NCI-H345 treated with DMSO at 0.1 percent for 48 hours (cell line): Measurements from ENCODE around the gene CALCOCO1.
"Not testable (repeated sequence)": the region's sequence is repeated elsewhere in the genome, so short reads cannot be mapped to it uniquely, and the experiment has no call there.

Experiments
- DNase-seq: peaks from one replicate; lab custom pipeline; 2025; ENCODE audit not compliant: unreplicated experiment; lab: John Stamatoyannopoulos, UW

The CALCOCO1 gene

DNA sequence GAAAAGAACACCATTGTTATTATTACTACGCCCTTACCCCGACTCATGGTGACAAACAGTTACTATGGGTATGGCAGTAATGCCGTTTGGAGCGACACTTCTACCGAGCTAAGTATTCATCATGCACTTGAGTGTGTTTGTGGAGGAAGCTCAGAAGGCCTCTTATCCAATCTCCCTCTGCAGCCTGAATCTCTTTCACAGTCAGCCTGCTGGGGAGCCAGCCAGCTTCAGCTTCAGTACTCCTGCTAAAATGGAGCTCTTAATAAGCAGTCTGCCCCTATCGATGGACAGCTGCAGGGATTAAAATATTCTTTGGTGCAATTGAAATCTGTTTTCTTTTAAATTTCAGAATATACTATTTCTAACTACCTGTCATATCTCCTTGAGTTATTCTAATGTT, 26.7 kb downstream of the CALCOCO1 start:
- DNase-seq = no peak

DNA sequence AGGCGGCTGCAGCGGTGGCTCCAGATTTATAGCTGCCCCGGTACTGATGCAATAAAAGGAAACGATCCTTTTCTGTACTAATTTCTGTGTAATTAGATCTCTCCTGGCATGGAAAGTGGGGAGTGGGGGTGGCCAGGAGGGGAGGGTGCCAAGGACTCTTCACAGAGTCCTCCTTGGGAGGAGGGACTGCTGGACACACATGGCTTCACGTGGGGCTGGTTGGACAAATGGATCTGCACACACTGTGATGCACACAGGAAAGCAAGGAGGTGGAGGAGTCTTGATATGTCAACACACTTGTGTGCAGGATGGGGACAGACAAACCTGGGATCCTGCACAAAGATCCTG, 27.6 kb downstream of the CALCOCO1 start:
- no peak for DNase-seq

DNA sequence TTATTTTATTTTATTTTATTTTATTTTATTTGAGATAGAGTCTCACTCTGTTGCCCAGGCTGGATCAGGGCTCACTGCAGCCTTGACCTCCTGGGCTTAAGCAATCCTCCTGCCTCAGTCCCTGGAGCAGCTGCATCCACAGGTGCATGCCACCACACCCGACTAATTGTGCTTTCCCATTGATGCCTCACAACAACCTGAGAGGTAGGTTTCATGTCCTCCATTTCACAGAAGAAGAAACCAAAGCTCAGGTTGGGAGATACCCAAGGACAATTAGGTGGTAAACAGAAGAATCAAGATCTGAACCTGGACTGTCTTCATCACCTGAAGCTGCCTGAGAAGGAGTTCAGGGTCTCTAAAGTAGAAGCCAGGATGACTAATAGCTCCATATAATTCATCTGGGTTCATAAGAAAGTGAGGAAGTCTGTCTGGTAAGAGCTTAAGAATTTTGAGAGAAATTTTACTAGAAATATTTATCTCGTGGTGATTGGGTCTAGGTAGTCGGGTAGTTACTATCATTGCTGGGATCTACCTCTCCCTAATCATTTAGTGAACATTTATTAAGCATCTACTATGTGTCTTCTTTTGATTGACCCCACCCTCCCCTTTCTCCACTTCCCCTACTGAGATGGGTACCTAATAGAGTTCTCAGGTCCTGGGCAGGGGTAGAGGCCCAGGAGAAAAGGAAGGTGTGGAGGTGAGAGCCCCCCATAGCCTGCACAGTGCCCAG, 28.1 kb downstream of the CALCOCO1 start:
- no peak for DNase-seq

DNA sequence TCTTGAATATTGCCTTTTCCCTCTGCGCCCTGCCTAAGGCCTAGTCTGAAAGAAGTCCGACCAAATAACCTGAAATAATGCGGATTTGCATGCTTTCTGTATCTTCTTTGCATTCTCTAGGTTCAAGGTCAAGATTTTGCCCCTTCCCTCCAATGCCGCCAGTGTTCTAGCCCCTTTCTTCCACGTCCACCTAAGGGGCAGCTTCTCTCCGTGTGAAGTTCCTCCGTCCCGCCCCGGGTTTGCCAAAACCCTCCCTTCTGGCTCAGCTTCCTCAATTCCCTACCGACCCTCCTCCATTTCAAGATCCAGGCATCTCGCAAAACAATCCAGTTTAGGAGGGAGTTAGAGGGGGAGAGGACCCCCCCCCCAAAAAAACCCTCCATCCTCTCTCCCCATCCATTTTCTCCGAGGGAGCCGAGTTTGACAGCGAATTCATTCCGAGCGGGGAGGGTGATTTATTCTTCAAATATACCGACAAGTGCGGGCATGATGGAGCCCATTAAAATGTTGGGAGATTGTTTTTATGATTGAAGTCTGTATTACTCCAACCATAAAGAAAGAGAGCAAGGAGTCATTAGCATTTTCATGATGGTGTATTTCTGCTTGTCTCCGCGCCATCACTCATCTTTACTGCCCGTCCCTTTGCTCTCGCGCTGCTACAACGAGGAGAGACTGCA, 30.5 kb downstream of the CALCOCO1 start:
- no peak for DNase-seq

DNA sequence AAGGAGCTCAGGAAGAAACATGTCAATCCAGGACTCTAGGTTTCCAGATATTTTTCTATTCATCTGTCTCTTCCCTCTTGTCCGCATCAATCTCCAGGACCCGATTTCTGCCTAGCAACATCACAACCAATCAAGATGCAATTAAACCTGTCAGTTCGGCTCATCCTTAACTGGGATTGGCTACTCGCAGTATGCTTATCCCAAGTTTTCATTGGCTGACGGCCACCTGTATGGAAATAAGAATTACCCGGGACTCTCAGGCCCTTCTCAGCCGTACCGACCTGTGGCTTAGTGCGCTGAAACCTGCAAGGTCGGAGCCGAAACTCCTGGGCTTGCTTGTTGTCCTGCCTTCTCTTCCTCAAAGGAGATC, 31.0 kb downstream of the CALCOCO1 start:
- peak; percentile 92 for DNase-seq

DNA sequence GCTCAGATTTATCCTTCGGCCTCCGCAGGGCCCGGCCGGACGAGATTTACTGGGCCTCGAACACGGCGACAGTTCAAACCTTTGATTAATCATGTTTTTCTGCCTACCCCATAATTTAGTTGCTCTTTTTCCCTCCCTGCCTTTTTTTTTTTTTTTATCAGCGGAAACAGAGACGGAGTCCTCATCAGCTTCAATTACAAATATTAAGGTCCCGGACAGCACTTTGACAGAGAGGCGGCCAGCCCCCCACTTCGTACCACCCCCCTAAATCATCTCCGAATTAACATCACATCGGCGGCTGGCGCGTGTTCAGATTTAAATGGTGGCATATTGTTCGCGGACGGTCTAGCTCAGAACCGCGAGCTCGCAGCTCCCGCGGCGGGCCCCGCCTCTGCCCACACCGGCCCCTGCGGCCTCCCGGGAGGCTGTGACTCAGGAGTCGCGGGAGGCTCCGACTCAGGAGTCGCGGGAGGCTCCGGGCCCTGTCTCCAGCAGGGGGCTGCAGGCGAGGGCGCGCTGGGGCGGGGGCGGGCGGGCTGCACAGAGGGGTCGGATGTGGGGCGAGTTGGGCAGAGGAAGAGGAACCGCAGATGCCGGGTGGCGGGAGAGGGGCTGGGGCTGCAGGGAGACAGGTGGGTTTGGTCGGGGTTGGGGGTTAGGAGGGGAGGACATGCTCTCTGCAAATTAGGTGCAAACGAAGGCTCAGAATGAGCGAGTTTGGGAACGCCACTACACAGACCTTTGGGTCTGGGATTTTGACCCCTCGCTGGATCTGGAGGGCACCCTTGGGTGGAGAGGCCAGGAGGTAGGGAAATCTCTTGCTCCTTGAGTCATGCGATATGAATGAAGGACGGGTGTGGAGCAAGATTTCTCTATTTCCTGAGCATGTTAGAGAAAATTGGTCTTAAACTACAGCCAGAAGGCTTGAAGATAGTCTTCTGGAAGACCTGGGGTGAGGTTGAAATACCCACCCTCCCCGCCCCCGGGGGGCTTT, 31.8 kb downstream of the CALCOCO1 start:
- no peak for DNase-seq

DNA sequence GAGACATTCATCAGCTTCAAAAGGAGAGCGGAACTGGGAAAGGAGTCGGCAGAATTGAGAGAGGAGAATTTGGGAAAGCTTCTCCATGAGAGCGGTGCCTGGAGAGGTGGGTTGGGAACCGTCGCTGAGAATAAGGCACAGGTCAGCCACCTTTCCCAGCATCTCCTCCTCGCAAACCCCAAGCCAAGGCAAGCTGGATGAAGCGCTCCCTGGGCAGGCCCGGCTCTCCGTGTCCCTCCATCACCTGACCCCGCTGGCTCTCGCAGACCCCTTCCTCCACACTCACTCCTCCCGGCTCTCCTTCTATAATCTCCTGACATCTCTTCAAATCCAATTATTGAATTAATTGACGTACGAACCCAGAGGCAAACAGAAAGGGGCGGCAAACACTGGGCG, 32.5 kb downstream of the CALCOCO1 start:
- DNase-seq = no peak

DNA sequence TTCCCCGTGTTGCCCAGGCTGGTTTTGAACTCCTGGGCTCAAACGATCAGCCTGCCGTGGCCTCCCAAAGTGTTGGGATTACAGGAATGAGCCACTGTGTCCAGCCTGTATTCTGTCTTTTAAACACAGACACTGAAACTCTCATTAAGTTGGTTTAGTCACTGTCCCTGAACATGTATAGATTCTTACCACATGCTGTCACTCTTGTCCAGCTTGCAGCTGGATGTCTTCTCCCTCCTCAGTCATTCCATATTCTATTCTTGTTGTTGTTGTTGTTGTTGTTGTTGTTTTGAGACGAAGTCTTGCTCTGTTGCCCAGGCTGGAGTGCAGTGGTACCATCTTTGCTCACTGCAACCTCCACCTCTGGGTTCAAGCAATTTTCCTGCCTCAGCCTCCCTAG, 39.1 kb downstream of the CALCOCO1 start:
- DNase-seq = no peak

DNA sequence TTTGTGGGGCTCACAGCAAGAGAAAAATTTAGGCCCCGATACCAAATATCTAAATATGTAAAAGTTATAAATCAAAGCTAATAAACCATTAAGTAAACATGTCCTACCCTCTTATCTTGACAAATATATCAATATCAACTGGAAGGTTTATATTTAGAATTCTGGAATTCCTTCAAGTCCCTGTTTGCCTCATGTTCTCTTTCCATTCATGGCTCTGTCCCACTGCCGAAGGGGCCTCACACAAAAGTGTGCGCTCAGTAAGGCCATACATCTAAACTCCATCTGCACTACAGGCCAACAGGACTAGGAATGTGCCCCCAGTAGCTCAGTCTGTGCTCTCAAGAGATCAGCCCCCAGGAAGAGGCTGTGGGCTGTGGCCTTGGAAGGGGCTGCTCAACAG, 40.8 kb downstream of the CALCOCO1 start:
- no peak for DNase-seq

DNA sequence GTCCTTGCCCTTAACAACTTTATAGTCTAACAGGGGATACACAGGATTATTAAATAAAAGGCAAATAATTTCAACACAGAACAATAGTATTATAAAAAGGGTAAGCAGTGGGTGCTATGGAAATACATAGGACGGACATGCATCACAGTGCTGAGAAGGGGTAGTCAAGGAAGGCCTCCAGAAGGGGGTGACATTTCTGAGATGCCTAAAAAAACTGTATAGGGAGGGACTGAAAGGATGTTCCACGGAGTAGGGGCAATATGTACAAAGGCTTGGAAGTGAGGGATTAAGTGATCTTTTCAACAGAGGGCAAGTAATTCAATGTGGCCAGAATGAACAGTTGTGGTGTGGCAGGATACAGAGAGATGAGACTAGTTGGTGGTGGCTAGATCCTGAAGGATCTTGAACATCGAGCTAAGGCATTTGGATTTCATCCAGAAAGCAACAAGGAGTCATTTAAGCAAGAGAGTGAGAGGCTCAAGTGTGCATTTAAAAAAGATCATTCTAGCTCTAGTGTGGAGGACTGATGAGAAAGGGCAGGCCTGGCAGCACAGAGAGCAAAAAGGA, 42.5 kb downstream of the CALCOCO1 start:
- DNase-seq = no peak

DNA sequence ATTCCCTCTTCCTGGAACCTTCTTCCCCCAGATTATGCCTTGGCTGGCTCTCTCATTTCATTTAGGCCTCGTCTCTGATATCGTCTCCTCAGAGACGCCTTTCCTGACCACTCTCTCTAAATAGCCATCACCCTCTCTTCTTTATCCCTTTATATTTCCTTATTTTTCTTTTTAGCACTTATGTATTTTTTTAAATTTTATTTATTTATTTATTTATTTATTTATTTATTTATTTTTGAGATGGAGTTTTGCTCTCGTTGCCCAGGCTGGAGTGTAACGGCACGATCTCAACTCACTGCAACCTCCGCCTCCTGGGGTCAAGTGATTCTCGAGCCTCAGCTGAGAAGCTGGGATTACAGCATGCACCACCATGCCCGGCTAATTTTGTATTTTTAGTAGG, 43.3 kb downstream of the CALCOCO1 start:
- DNase-seq = no peak

DNA sequence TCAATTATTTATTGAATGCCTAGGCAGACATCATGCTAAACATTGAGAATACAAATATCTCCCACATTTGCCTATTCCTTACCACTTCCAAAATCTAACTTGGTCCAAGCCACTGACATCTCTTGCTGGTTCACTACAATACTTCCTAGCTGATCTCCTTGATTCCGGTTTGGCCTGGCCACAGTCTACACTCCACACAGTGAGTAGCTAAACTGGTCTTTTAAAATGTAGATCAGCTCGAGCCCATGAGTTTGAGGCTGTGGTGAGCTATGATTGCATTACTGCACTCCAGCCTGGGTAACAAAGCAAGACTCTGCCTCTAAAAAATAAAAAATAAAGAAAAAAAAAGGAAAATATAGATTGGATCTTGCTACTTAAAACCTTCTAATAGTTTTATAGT, 43.8 kb downstream of the CALCOCO1 start:
- no peak for DNase-seq

DNA sequence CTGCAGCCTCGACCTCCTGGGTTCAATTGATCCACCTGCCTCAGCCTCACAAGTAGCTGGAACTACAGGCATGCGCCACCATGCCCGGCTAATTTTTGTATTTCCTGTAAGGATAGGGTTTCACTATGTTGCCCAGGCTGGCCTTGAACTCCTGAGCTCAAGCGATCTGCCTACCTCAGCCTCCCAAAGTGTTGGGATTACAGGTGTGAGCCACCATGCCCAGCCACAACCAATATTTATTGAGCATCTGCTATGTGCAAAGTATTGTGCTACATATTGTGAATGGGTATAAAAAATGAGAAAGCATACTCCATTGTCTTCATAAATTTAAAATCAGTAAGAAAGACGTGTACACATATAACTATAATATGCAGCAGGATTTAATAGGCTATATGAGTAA, 47.2 kb downstream of the CALCOCO1 start:
- not testable (repeated sequence) for DNase-seq

DNA sequence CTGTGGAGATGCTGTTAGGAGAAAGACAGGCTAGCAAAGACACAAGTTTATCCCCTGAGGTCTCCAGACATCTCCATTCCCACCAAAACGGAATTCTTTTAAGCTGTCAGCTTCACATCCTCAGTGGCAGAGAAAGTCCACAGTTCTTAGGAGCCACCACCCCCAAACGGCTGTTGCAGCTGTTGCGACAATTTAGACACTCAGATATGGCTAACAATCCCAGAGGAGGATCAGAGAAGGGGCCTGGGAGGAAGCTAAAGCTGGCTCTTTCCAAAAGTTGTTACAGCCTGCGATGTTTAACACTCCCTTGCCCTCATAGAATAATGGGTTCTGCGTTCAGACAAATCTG, 49.5 kb downstream of the CALCOCO1 start:
- no peak for DNase-seq

DNA sequence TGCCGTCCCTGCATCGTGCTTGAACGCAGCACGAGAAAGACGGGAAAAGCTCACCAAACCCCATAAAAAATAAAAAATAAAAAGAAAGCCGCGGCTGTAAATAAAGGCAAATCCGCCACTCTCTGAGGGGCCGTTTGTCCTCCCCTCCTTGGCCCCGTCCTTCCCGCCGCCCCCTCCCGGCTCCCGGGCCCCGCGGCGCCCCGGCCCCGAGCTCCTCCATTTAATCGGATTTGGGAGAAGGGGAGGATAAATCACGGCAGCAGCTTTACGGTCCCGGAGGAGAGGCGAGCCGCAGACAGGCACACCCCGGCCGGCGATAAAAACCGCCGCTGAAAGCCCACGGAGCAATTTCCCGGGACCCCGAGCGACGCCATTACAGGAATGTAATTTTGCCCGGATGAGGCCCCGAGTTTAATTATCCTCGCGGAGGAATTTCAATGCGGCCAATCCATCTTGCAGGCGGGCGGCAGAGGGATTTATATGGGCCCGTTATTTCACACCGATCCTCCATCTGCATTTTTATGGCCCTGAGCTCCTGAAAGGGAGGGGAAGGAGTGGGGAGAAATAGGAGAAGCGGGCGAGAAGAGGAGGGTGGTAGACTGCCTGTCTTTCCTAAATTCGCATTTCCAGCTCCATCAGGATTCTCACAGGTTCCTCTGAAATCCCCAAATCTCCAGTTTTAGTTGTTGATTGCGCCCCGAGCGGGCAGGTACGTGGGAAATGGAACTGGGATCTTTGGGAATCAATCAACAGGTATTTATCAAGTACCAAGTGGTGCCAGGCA, 50.0 kb downstream of the CALCOCO1 start:
- DNase-seq = no peak

DNA sequence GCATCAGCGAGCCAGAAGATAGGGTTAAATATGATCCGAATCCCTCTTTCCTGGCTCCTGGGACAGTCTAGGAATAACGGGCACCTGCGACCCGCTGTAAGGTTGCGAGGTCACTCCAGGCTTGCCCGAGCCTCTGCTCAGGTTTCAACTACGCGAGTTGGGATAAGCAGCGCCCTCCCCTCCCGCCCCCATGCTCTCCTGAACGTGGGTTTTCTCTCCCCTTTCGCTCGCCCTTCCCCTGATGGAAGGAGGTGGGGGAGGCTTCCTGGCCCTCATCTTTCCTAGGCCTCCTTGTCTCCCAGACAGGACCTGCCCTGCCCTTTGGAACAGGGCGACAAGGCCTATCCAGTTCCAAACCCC, 50.6 kb downstream of the CALCOCO1 start:
- DNase-seq = no peak

DNA sequence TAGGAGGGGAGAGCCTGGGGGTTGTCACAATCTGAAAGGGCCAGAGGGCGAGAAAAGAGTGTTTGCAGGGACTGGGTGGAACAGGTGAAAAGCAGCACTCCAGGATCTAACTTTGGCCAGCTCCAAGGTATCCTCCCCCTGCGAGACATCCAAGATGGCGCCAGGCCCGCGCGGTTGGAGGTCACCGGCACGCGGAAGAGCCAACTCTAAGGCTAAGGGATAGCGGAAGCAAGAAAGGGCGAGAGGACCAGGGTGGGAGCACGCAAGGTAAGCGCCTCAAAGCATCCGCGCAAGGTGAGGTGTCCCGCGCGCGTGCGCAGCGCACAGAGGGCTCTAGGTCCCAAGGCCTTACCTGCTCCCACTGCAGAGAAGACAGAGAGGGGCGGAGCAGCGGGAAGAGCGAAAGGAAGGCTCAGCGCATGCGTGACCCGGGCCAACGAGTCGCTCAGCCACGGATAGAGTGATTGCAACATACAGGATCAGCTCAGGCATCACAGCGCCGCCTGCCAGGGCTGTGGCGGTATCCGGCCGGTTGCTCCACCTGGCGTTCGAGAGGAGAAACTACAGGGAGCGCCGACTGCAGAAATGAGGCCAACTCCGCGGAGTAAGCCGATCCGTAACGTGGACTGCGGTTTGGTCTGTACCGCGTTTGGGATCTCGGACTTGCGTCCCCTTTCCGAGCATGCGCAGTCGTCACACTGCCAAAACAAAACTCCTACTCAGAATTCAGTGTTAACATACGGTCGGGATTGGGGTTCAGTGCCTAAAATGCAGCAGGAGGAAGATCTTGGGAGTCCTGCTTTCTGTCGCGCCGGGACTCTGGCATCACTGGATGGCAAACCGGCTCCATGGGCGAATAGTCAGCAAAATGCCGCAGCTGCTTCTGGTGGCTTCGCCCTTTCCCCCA, 51.3 kb downstream of the CALCOCO1 start, which contains the start of gene ATP5MC2:
Gene ATP5MC2, minus strand, starts transcription at position 383 of the 907 bp plus-strand sequence. CDS start 3,469 bp downstream, outside the sequence.
- DNase-seq = peak; percentile 97

DNA sequence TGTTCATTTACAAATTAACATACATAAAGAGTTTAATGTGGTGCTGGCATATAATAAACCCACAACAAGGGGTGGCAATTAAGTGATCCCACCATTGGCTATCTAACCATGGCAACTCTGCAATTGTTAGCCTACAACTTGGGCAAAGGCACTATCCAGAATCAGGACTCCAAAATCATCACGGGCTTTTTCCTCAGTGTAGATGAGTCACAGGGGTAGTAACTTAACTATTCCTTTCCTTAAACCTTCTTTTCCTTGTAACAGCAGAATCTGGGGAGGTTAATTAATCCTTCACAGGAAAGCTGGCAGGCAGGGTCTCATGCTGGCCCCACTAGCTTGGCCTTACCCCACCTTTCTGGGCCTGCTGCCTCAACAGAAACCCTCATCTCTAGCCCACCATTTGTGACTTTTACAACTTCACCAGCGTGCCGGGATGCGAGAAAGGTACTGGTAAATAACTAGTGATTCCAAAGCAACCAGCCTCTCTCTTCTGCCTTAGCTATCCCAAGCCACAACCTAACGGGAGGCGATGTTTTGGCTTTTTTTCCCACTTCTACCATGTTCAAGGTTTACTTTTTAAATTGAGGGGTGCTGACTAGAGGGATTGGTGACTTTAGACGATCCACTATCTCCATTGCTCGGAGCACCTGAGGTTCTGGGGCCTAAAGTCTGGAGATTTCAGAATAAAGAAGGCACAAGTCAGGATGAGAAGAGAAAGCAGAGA, 52.1 kb downstream of the CALCOCO1 start:
- no peak for DNase-seq

DNA sequence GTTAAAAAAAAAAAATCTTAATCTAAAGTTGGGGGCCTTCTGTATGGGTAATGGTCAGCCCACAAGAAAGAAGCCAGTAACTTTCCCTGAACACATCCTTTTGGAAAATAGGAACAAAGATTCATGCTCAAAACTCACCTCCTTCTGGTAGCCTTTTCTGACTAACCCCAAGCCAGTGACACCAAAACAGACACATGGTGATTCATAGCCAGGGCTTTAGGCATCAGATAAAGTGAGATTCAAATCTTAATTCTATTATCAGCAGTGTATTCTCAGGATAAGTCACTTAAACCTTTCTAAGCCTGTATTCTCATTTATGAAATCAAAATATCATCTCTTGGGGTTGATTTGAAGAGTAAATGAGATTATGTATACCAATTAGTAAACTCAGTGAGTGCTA, 56.3 kb downstream of the CALCOCO1 start:
- no peak for DNase-seq
